Activated CD4-positive, alpha-beta T cell treated with anti-CD3 and anti-CD28 coated beads for 48 hours (primary cell): Measurements from ENCODE around the gene COX14.
"Not testable (repeated sequence)": the region's sequence is repeated elsewhere in the genome, so short reads cannot be mapped to it uniquely, and the experiment has no call there.

Experiments used
- DNase-seq: peaks from one replicate; pipeline ENCODE4 v3.0.0-alpha.2; 2020

Gene COX14

DNA sequence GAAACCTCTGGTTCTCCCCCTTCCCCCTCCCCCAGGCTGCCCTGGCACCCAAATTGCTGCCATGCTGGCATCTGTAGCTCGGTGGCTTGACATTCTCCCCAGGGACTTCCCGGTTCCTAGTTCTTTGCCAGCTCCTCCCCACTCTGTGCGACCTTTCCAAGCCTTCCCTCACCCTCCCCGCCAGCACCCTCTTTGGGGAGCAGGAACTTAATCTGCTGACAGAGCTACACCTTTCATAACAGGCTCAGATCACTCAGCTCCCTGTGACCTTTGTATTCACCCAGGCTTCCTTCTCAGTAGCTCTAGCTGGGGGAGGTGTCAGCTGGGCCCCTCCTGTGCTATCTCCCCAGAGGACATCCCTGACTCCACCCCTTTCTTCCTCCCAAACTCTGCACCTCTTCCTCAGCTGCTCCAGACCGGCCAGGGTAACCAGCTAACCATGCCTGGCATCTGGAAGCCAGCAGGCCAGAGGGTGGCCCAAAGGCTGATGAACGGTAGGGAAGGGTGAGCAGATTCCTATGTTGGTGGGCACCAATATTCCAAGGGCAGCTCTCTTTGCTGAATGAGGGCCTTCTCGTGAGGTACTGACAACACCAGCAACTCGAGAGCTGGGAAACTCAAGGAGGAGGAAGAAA is 1.8 kb upstream of the COX14 start:
- DNase-seq: peak; percentile 25

DNA sequence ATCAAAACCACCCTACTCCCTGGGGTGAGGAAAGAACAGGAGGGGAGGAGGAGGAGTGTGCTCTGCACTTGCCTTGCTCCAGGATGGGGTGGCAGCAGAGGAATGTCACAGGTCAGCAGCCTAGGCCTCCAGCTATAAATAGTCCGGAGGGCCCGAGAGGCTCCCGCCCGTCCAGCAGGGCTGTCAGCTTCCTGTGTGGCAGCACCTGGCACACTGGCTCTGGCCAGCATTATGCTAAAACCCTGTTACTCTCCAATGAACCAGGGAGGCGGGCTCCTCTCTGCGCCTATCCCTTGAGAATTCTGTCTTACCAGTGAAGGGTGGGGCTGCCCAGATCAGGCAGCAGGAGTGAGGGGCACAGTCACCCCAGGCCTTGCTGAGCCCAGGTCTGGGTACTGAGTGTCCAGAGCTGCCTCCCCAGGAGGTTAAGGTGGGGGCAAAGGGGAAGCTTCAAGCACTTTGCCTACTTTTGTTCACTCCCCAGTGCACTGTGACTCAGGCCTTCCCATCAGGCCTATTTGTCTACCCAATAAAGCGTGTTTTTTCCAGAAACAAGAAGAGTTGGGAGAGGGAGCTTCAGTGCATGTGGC is 1.2 kb upstream of the COX14 start:
- no peak for DNase-seq

DNA sequence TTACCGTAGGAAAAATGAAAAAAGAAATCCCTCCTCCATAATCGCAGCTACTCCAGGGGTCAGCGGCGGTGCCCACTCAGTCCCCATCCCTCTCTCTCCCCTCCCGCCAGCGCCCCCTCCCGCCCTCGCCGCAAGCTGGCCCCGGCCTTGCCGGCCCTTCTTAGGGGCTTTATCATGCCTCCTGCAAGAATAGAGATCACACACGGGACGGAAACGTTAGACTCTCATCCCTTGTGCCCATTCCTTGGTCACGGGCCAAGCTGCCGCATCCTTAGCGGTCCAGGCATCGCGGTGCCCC is 692 bp upstream of the COX14 start:
- no peak for DNase-seq

DNA sequence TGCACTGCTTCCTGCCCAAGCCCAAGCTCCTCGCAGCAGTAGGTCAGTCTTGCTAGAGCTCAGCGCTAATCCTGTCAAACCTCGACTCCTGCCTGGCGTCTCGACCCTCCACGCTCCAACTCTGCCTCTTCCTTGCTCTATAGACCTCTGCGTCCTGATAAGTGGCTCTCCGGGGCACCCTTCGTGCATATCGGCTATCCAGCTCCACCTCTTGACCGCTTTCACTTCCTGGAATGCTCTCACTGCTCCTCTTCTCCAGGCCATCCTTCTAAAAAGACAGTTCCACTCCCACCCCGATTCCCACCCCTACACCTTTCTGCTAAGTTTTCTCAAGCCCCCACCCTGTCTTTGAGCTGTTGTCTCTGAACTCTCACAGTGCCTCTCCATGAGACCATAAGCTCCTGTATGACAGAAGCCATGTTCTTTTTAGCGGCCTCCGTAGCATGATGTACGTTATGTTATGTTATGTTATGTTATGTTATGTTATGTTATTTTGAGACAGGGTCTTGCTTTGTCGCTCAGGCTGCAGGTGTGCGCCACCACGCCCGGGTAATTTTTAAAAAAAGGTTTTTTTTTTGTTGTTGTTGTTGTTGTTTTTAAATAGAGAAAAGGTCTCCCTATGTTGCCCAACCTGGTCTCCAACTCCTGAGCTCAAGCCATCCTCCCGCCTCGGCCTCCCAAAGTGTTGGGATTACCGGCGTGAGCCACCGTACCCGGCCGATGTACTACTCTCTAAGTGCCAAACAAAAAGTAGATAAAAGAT is 601 bp downstream of the COX14 start:
- DNase-seq: no peak

DNA sequence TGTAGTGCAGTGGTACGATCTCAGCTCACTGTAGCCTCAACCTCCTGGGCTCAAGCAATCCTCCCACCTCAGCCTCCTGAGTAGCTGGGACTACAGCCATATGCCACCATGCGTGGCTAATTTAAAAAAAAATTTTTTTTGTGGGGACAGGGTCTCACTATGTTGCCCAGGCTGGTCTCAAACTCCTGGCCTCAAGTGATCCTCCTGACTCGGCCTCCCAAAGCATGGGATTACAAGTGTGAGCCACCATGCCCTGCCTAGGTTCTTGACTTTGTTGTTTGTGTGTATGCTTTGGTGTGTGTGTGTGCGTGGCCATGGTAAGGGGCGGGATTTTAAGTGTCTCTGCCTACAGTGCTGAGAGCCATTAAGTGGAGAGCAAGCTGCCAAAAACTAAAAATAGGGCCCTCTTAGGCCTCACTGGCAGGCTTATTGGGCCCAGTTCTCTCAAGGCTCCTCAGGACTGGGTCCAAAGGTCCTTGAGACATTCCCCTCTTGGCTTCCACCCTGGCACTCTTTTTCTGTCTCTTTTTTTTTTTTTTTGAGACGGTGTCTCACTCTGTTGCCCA is 5.1 kb downstream of the COX14 start:
- DNase-seq: no peak

DNA sequence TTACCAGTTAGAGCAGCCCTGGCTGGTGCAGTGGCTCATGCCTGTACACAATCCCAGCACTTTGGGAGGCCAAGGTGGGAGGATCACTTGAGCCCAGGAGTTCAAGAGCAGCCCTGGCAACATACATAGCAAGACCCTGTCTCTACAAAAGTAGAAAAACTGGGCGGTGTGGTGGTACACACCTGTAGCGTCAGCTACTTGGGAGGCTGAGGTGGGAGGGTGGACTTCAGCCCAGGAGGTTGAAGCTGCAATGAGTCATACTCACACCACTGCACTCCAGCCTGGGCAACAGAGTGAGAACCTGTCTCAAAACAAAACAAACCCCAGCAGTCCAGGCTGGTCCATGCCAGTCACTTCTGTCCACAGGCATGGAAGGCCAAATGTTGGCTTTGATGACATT is 7.4 kb downstream of the COX14 start:
- DNase-seq: no peak

DNA sequence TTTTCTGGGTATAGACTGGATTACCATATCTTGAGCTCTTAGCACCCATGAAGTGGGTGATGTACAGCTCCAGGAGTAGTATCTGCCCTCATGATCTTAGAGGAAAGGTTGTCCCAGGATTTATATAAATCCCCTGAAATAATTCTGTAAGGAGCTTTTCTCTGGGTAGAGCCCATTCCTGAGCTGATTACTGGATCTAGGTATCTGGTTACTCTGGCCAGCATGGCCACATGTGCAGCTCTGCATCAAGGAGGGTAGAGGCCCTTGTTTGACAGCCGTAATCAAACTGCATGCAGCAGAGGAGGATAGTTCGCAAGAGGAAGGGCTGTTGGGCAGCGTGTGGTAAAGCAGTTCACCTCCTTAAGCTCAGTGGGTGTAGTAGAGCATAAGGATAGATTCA is 8.5 kb downstream of the COX14 start:
- no peak for DNase-seq

DNA sequence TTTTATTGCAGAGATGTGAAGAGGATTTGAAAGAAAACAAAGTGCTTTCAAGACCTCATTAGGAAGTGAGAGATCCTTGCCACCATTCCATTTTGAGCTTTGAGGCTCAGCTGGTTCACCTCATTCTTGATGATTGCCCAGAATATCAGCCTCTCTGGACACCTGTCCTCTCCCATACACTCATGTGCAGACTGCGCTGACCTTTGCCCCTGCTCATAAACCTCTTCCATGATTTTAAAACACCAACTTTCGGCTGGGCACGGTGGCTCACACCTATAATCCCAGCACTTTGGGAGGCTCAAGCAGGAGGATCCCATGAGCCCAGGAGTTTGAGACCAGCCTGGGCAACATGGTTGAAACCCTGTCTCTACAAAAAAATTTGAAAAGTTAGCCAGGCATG is 8.9 kb downstream of the COX14 start:
- no peak for DNase-seq

DNA sequence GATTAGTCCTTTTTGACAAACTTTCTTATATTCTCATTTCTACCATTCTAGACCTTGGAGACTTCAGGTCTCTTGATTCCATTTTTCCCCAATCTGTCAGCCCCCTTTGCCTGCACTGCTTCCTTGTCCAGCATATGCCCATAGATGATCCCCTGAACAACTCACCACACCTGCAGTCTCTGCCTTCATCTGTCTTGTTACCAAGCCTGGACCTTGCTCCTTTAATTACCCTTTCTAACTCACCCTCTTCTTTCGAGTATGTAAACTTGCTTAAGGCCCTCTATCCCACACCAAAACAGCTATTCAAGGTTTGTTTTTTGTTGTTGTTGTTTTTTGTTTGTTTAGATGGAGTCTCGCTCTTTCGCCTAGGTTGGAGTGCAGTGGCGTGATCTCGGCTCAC is 9.6 kb downstream of the COX14 start:
- DNase-seq: no peak

DNA sequence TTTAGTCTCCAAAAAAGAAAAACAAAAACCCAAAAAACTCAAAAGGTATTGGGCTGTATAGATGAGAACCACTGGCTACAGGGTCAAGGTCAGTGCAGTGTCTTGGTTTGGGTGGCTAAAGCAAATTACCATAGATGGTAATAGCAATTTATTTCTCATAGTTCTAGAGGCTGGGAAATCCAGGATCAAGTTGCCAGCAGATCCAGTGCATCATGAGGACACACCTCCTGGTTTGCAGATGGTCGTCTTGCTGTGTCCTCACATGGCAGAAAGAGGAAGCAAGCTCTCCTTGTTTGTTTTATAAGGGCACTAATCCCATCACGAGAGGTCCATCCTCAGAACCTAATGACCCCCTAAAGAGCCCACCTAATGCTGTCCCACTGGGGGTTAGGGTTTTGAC is 11.2 kb downstream of the COX14 start:
- DNase-seq: no peak

DNA sequence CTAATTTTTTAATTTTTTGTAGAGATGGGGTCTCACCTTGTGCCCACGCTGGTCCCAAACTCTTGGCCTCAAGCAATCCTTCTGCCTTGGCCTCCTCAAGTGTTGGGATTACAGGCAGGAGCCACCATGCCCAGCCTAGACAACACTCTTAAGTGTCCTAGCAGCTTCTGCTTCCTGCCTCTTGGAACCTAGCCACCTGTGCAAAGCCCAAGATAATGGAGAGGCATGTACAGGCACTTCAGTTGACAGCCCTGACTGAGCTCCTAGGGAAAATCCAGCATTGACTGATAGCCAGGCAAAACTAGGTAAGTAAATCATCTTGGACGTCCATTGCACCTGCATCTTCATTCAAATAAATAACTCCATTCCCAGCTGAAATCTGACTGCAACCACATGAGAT is 15.5 kb downstream of the COX14 start:
- DNase-seq: no peak

DNA sequence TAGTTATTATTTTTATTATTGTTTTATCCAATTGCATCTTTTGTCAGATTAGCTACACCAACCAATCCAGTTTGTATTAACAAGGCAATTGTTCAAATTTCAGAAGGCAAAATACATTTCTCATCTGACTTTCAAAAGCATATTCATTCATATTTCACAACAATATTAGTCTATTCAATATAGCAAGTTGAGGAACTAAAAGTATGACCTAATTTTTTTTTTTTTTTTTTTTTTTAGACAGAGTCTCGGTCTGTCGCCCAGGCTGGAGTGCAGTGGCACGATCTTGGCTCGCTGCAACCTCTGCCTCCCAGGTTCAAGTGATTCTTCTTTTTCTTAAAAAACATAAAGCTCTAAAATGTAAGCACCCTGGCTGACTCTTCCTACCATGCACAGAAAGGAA is 17.3 kb downstream of the COX14 start:
- no peak for DNase-seq

DNA sequence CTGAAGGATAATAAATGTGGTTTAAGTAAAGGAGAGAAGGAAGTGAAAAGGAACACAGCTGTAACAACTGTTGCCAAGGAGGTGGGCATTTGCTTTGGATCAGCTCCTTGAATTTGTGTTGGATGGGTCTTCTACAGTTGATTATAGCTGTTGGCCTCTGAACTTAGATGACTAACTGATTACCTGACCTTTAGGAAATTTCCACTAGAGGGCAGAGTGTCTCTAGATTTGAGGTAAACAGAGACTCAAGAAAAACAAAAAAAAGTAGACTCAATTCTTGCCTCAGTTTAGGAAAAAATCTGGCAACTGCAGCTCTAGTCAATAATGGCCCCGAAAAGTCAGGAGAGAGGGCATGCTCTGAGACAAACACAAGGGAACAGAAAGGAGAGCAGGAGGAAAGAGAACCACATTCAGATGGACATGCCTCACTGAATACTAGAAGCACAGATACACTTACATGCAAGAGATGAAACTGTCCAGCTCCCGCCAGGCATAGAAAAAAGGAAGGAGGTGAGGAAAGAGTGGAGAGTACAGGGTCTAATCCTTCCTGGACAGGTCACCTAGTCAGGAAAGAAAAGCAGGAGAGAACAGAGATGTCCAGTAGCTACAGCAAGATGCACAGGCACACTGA is 20.6 kb downstream of the COX14 start:
- no peak for DNase-seq

DNA sequence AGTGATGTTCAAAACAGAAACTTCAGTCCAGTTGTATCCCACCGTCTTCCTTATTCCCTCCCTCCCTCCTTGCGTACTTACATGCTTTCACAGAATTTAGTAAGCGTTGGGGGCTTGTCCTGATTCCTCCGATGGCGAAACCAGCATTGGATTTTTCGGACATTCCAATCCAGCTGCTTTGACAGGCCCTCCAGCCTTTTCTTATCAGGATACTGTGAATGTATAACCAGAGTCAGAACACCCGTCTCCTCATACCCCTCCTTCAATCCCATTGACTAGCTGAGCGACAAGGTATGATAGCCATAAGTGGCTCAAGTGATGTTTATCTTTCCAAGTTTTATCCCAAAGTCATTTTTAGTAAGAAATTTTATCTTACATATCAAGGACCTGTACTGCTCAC is 31.0 kb downstream of the COX14 start:
- no peak for DNase-seq

DNA sequence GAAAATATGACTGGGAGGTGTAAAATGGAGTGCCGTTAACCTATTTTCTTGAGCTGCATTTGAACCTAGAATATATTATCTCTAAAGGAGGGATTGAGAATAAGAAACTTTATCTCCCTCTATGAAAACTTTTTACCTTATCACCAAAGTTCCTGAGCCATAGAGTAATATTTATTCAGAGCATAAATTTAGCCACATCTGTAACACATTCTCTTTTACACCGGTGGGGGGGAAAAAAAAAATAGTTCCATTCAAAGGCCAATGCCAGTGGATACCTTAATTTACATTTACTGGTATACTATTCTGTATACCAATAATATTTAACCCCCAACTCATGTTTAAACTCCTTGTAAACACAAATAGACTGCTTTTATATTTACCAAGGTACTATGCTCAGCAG is 33.4 kb downstream of the COX14 start:
- DNase-seq: no peak

DNA sequence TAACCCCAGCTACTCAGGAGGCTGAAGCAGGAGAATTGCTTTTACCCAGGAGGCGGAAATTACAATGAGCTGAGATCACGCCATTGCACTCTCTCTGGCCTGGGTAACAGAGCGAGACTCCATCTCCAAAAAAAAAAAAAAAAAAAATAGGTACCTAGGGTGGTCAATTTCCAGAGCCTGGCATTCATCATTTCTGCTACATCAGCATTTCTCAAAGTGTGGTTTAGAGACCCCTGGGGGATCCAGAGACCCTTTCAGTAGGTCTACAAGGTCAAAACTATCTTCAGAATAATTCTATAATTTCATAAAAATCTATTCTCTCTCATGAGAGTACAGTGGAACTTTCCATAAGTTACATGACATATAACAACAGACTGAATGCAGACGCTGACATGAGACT is 35.2 kb downstream of the COX14 start:
- no peak for DNase-seq

DNA sequence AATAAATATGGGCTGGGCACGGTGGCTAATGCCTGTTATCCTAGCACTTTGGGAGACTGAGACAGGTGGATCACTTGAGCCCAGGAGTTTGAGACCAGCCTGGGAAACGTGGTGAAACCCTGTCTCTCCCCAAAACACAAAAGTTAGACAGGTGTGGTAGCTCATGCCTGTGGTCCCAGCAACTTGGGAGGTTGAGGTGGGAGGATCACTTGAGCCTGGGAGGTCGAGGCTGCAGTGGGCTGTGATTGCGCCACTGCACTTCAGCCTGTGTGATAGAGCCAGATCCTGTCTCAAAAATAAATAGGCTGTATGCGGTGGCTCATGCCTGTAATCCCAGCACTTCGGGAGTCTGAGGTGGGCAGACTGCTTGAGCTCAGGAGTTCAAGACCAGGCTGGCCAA is 36.0 kb downstream of the COX14 start:
- DNase-seq: not testable (repeated sequence)

DNA sequence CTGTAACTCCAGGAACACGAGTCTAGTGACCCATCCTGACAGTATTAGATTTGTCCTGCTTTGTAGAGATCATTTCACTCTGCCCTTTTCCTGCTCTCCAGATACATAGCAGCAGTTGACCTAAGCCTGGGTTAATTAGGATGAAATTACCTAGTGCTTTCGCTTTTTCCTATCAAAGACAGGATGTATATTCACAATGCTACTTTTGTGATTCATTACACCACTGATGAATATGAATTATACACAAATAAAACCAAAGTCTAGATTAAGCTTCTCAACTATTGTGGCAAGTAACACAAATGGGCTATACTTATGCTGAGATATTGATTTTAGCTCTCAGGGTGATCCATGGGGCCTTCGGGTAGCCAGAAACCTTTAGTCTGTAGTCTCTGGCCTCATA is 37.3 kb downstream of the COX14 start:
- DNase-seq: no peak

DNA sequence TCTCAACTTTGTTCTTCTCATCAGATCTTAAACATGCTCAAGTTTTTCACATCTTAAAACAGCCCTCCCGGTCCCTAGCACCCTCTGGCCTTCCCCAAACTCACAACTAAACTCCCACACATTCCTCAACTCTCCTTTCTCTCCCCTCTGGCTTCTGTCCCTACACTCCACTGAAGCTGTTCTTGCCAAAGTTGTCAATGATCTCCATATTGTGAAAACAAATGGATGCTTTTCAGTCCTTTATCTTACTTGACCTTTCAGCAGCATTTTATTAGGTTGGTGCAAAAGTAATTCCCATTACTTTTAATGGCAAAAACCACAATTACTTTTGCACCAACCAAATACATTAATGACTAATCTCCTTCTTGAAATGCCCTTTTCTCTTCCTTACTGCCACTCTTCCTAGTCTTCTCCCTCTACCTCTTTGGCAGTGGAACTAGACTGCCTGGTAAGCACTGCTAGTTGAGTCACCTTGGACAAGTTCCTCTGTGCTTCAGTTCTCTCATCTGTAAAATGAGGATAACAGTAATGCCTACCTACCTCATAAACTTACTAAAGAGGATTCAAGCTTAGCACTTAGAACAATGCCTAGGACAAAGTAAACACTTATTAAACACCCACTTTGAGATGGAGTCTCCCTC is 39.1 kb downstream of the COX14 start:
- no peak for DNase-seq

DNA sequence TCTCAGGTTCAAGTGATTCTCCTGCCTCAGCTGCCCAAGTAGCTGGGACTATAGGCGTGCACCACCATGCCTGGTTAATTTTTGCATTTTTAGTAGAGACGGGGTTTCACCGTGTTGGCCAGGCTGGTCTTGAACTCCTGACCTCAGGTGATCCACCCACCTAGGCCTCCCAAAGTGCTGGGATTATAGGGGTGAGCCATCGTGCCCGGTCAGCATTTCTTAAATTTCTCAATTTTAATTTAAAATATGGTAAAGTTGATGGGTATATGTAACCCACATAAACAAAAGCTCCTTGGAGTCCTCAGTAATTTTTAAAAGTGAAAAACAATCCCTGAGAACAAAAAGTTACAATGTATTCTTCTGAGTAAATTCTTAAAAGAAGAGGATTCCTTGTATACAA is 42.9 kb downstream of the COX14 start:
- DNase-seq: not testable (repeated sequence)

DNA sequence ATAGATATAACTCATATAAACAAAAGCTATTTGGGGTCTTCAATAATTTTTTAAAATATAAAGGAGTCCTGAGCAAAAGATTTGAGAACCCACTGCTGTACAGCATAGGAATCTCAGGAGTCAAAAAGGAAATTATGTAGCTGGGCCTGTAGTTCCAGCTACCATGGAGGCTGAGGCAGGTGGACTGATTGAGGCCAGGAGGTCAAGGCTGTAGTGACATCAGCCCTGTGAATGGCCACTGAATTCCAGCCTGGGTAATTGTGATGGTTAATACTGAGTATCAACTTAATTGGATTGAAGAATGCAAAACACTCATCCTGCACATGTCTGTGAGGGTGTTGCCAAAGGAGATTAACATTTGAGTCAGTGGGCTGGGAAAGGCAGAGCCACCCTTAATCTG is 44.6 kb downstream of the COX14 start:
- DNase-seq: no peak

DNA sequence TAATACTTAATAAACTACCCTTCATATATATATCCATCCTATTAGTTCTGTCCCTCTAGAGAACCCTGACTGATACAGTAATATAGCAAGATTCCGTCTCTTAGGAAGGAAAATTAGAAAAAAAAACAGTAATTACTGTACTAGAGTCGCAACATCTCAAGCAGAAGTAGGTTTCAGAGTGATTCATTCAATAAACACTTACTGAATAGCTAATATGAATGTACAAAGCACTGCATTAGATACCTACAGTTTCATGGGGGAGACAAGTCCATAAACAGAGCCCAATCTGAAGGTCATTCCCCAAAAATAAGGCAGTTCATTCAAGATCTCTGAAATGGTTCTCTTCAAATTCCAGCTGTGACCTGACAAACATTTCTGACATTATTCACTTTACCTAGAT is 45.2 kb downstream of the COX14 start:
- no peak for DNase-seq

DNA sequence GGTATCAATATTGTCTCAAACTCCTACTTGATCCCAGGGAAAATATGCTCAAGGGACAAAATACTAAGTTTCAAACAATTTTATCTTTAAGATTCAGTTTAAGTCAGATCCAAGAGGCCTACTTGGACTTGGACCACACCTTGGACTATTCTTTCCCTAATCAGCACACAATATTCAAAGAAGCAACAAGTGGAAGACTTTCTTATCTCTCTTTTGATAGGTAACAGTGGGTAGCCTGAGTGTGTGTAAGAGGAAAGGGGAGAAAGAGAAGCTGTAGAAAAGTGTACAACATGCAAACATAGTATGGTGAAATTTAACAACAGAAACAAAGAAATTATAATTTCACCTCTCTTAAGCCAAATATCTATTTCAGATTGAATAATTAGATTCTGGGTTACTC is 48.6 kb downstream of the COX14 start:
- no peak for DNase-seq

DNA sequence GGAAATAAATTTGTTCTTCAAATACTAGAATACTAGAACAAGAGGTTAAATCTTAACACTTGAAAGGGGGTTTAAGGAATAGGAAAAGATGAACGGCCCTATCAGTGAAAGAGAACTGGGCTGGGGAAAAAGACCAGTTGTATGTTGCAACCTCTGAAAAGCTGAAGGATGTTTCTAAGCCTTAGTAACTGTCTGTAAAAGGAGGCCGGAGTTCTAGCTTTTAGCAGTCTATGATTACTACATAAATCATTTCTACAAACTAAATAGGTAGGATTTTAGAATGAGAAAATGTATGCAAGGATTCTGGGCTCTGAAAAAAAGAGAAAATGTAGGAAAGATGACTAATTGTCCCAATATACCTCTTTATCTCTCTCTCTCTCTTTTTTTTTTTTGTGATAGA is 50.2 kb downstream of the COX14 start:
- DNase-seq: no peak
